GM19043 (cell line): ENCODE results near the gene FOXA1.
"Not testable (repeated sequence)": the region's sequence is repeated elsewhere in the genome, so short reads cannot be mapped to it uniquely, and the experiment has no call there.

Experiments
- ATAC-seq: cut with Tn5 transposase; IDR thresholded peaks from one replicate; pipeline ENCODE4 v1.9.1; 2021; ENCODE audit warnings: low read depth; ENCODE audit not compliant: unreplicated experiment

FOXA1 gene

GRCh38 chr14:37563189-37563588, 31.9 kb downstream of the FOXA1 start:
- no peak for ATAC-seq

GRCh38 chr14:37559386-37559785, 35.7 kb downstream of the FOXA1 start:
- ATAC-seq, result no peak

- no peak for ATAC-seq
Measured at GRCh38 chr14:37558740-37559139, 36.3 kb downstream of the FOXA1 start.

- ATAC-seq, result not testable (repeated sequence)
Measured at GRCh38 chr14:37555596-37555995, 39.5 kb downstream of the FOXA1 start.

- no peak for ATAC-seq
Measured at GRCh38 chr14:37553935-37554550, 41.0 kb downstream of the FOXA1 start.

- ATAC-seq, result no peak
Measured at GRCh38 chr14:37551119-37551518, 43.9 kb downstream of the FOXA1 start.

GRCh38 chr14:37550511-37550910, 44.5 kb downstream of the FOXA1 start:
- no peak for ATAC-seq

- ATAC-seq, result no peak
Measured at GRCh38 chr14:37546621-37547447, 48.2 kb downstream of the FOXA1 start.

- no peak for ATAC-seq
Measured at GRCh38 chr14:37545174-37545573, 49.9 kb downstream of the FOXA1 start.

- no peak for ATAC-seq
Measured at GRCh38 chr14:37544407-37544806, 50.6 kb downstream of the FOXA1 start.

GRCh38 chr14:37539992-37540391, 55.1 kb downstream of the FOXA1 start:
- ATAC-seq, result no peak
